B cell (primary cell): ENCODE measurements around the gene RIOK3. TPM values are rescaled to one million over a fixed set of nuclear protein-coding genes. Genes with fewer than 3 reads are reported as not detected.

Experiments
- ATAC-seq: fragments of 200-7000 bp; cut with Tn5 transposase; one replicate; pipeline ENCODE4 v1.10.0; 2021; ENCODE audit warnings: low read depth, mild to moderate bottlenecking, moderate number of reproducible peaks, moderate library complexity
- CTCF ChIA-PET: fragments of 350-600 bp; sonication (Branson Sonifier 250); formaldehyde crosslinking; loops from one replicate; lab custom pipeline; 2021; ENCODE audit warnings: antibody characterized with exemption, inconsistent platforms; lab: Charles Lee
- POLR2A ChIA-PET: fragments of 350-600 bp; sonication (Branson Sonifier 250); formaldehyde crosslinking; loops from one replicate; lab custom pipeline; 2021; ENCODE audit warnings: antibody characterized with exemption; lab: Charles Lee
- DNase-seq: peaks from one replicate; pipeline ENCODE4 v3.0.0; 2013
- H2AFZ ChIP-seq: 2 replicates; pipeline ENCODE4 v1.6.1; 2012; ENCODE audit warnings: mild to moderate bottlenecking, low read depth, low read length; ENCODE audit not compliant: insufficient read depth, poor library complexity, severe bottlenecking
- H3K27ac ChIP-seq, 2 donors: 1 replicate in 1 of 2; 2 replicates in 1 of 2; pipeline ENCODE4 v1.5.1; 2012 to 2013; ENCODE audit warnings: low read length in 2 of 2, mild to moderate bottlenecking in 2 of 2, moderate library complexity in 1 of 2
- H3K27me3 ChIP-seq, 4 experiments: fragments of 200-600 bp in 1 of 4; sonication (generic) in 1 of 4; replicated peaks in 1 of 4; 1 replicate in 2 of 4; 2 replicates in 2 of 4; pipeline versions ENCODE4 v1.6.1 to v1.7.0; 2013 to 2016; ENCODE audit warnings: low read length in 3 of 4, mild to moderate bottlenecking in 2 of 4, mixed read lengths in 1 of 4, moderate library complexity in 1 of 4; ENCODE audit not compliant: insufficient read depth in 4 of 4, control insufficient read depth in 3 of 4; ENCODE audit errors: control extremely low read depth in 1 of 4
- H3K36me3 ChIP-seq, 2 experiments: replicated peaks in 1 of 2; 1 replicate in 1 of 2; 2 replicates in 1 of 2; pipeline versions ENCODE4 v1.6.1 to v1.7.1; 2013; ENCODE audit warnings: low read length in 1 of 2; ENCODE audit not compliant: insufficient read depth in 2 of 2, control insufficient read depth in 1 of 2; ENCODE audit errors: control extremely low read depth in 1 of 2, extremely low read depth in 1 of 2
- H3K4me1 ChIP-seq, 2 donors: fragments of 200-600 bp in 1 of 2; sonication (generic) in 1 of 2; 1 replicate in 1 of 2; 2 replicates in 1 of 2; pipeline versions ENCODE4 v1.5.1 to v1.6.1; 2013 to 2017; ENCODE audit warnings: low read length in 2 of 2; ENCODE audit not compliant: control insufficient read depth in 2 of 2, insufficient read depth in 2 of 2
- H3K4me2 ChIP-seq: replicated peaks from 2 replicates; pipeline ENCODE3; 2012; ENCODE audit warnings: mild to moderate bottlenecking, low read depth, low read length; ENCODE audit not compliant: poor library complexity, severe bottlenecking
- H3K4me3 ChIP-seq, 5 experiments: fragments of 200-600 bp in 1 of 5; sonication (generic) in 1 of 5; 1 replicate in 3 of 5; 2 replicates in 2 of 5; pipeline versions ENCODE4 v1.5.1 to v1.7.0; 2011 to 2016; ENCODE audit warnings: low read length in 4 of 5, mild to moderate bottlenecking in 4 of 5, low read depth in 2 of 5, control low read depth in 1 of 5, moderate library complexity in 1 of 5; ENCODE audit not compliant: insufficient read depth in 1 of 5; ENCODE audit errors: control extremely low read depth in 1 of 5, extremely low read depth in 1 of 5
- H3K79me2 ChIP-seq: fragments of 200-600 bp; sonication (generic); one replicate; pipeline ENCODE4 v1.6.0; 2016; ENCODE audit warnings: low read length; ENCODE audit not compliant: control insufficient read depth, insufficient read depth
- H3K9ac ChIP-seq: fragments of 200-600 bp; sonication (generic); 2 replicates; pipeline ENCODE4 v1.6.1; 2017; ENCODE audit warnings: mild to moderate bottlenecking, low read length, moderate library complexity
- H3K9me3 ChIP-seq, 3 donors: one replicate each; pipeline versions ENCODE4 v1.6.1 to v1.7.1; 2013; ENCODE audit warnings: low read length in 2 of 3; ENCODE audit not compliant: control insufficient read depth in 2 of 3, insufficient read depth in 1 of 3; ENCODE audit errors: control extremely low read depth in 1 of 3
- H4K20me1 ChIP-seq: 2 replicates; pipeline ENCODE4 v1.6.0; 2012; ENCODE audit warnings: mild to moderate bottlenecking, low read length; ENCODE audit not compliant: insufficient read depth, control insufficient read depth, poor library complexity, severe bottlenecking
- H3K27ac Mint-ChIP-seq: one replicate; pipeline ENCODE4 v1.8.0; 2021; ENCODE audit warnings: mixed read lengths
- H3K27me3 Mint-ChIP-seq: one replicate; pipeline ENCODE4 v1.8.0; 2021; ENCODE audit warnings: mixed read lengths
- H3K4me1 Mint-ChIP-seq: one replicate; pipeline ENCODE4 v1.8.0; 2021; ENCODE audit warnings: mixed read lengths
- H3K4me3 Mint-ChIP-seq: one replicate; pipeline ENCODE4 v1.8.0; 2021; ENCODE audit warnings: mixed read lengths
- H3K9me3 Mint-ChIP-seq: one replicate; pipeline ENCODE4 v1.8.0; 2022; ENCODE audit warnings: mixed read lengths; ENCODE audit not compliant: insufficient read depth
- CTCF ChIP-seq: fragments of 200-600 bp; IDR thresholded peaks from one replicate; pipeline ENCODE4 v1.8.0; 2022; ENCODE audit warnings: antibody characterized with exemption, mild to moderate bottlenecking
- EZH2 ChIP-seq: IDR thresholded peaks from 2 replicates; pipeline ENCODE4 v1.6.1; 2012; ENCODE audit warnings: borderline replicate concordance, low read depth, mild to moderate bottlenecking, moderate library complexity, low read length; ENCODE audit not compliant: insufficient read depth, poor library complexity, severe bottlenecking
- WGBS: methylation state at CpG from one replicate; pipeline ENCODE4 v1.1.5; 2013; ENCODE audit warnings: missing lambda C conversion rate; ENCODE audit not compliant: insufficient coverage; 5-methylcytosine and 5-hydroxymethylcytosine counted together
- intact Hi-C: fragments of 100-400 bp; cut with micrococcal nuclease; formaldehyde crosslinking; loops from one replicate; pipeline ENCODE4 v1.10.0; 2022
- polyA plus RNA-seq: library from polyadenylated mRNA; depleted of rRNA; stranded (reverse); fragments of >200 nt; gene quantifications from 2 replicates; pipeline ENCODE4 v1.2.3, GENCODE V29; 2012
- total RNA-seq, 2 donors: library from RNA; stranded (reverse); fragments of 120-200 nt in 1 of 2; gene quantifications; 1 replicate in 1 of 2; 2 replicates in 1 of 2; pipeline versions ENCODE4 v1.2.3 to v1.2.4, GENCODE V29; 2013 to 2022

Gene RIOK3
- total and polyA plus RNA-seq, 2 donors (not counting 1 experiment from before 2014, with no cell fraction given) = 42.5 to 83.4 TPM

- H2AFZ ChIP-seq = no peak overlapping the region
- no peaks in the 10 kb centered on the region for H3K9me3 Mint-ChIP-seq
- peaks cover 17% of the 10 kb centered on the region for H3K79me2 ChIP-seq
- DNase-seq (no peak), ATAC-seq (no peak)
- no peaks in the 10 kb centered on the region for H3K9me3 ChIP-seq
- H3K4me3 Mint-ChIP-seq = no peak overlapping the region
- H3K36me3 ChIP-seq = peaks cover 9 to 18% of the 10 kb centered on the region in 2 experiments
- 80% methylated on average over 2 of the region's 8 CpGs for WGBS
- no peaks in the 10 kb centered on the region for H3K27me3 ChIP-seq
- H3K9ac ChIP-seq = no peak overlapping the region
- peaks cover 64% of the 10 kb centered on the region for H3K4me1 Mint-ChIP-seq
- H3K4me1 ChIP-seq = peaks cover 62 to 71% of the 10 kb centered on the region in 2 donors
- no peak overlapping the region for H3K4me2 ChIP-seq
- intact Hi-C loops = no loop called here
- TF ChIP-seq EZH2 (no peak), CTCF (no peak)
- no peak overlapping the region for H3K4me3 ChIP-seq
- ChIA-PET POLR2A (interaction anchor here (0.6 to 0.9 kb wide), 2 partner anchors 12 to 615 kb away, joined by 3 to 4 read pairs; no protein-coding TSS in a partner anchor), CTCF (interaction anchor here (1.2 to 5.2 kb wide), 2 partner anchors 13 to 31 kb away, joined by 4 to 61 read pairs; partner anchors contain the start of gene RIOK3)
- H3K27me3 Mint-ChIP-seq = no peaks in the 10 kb centered on the region
- no peaks in the 10 kb centered on the region for H4K20me1 ChIP-seq
- peak overlapping the region in 1 of 2 donors; percentile 76 for H3K27ac ChIP-seq
- H3K27ac Mint-ChIP-seq = peak overlapping the region; percentile 72
These were observed 31.6 kb downstream of the RIOK3 start for GRCh38 chr18:23484561-23485182.

- WGBS = 100% methylated on average over 4 of the region's 7 CpGs
- TF ChIP-seq EZH2 (no peak), CTCF (no peak)
These were observed 32.3 kb downstream of the RIOK3 start for GRCh38 chr18:23485386-23485785.

More at GRCh38 chr18:23485386-23485785, 32.3 kb downstream of the RIOK3 start:
- H3K4me1 ChIP-seq = peaks cover 64 to 73% of the 10 kb centered on the region in 2 donors
- H3K9ac ChIP-seq = no peak overlapping the region
- intact Hi-C loops = no loop called here
- peaks cover 61% of the 10 kb centered on the region for H3K4me1 Mint-ChIP-seq
- no peaks in the 10 kb centered on the region for H3K27me3 Mint-ChIP-seq
- H2AFZ ChIP-seq = no peak overlapping the region
- H3K9me3 Mint-ChIP-seq = no peaks in the 10 kb centered on the region
- no peak for DNase-seq
- H3K36me3 ChIP-seq = peaks cover 7 to 15% of the 10 kb centered on the region in 2 experiments
- CTCF ChIA-PET = interaction anchor here (0.7 to 5.2 kb wide), 4 partner anchors 12 to 504 kb away, joined by 3 to 61 read pairs (median 4); partner anchors contain the start of gene RIOK3
- H3K4me3 ChIP-seq = no peak overlapping the region
- ATAC-seq = no peak
- H3K27ac ChIP-seq = peak overlapping the region in 1 of 2 donors; percentile 76
- H4K20me1 ChIP-seq = no peaks in the 10 kb centered on the region
- H3K79me2 ChIP-seq = peaks cover 24% of the 10 kb centered on the region
- H3K27ac Mint-ChIP-seq = peak overlapping the region; percentile 71
- no peak overlapping the region for H3K4me3 Mint-ChIP-seq
- no peak overlapping the region for H3K4me2 ChIP-seq
- POLR2A ChIA-PET = interaction anchor here (0.7 kb wide), 1 partner anchor 62 kb away, joined by 3 read pairs; no protein-coding TSS in a partner anchor
- peaks cover 0 to 3% (median 0%) of the 10 kb centered on the region in 3 donors for H3K9me3 ChIP-seq
- no peaks in the 10 kb centered on the region for H3K27me3 ChIP-seq
